D721Med (cell line): Measurements from ENCODE around the gene GCSH.

Experiments
- DNase-seq: peaks from one replicate; pipeline ENCODE4 v3.0.0; 2011; ENCODE audit warnings: low spot score; ENCODE audit not compliant: insufficient read length
- FAIRE-seq: peaks from 2 replicates; lab custom pipeline; 2011; peaks lifted over from hg19 to GRCh38; lab: Jason Lieb, UNC
- CTCF ChIP-seq: IDR thresholded peaks from 2 replicates; pipeline ENCODE4 v1.5.1; 2012; ENCODE audit warnings: mild to moderate bottlenecking, control low read depth; ENCODE audit not compliant: insufficient read depth; ENCODE audit errors: missing control alignments

Gene GCSH

GRCh38 chr16:81035975-81036750 lies 60.0 kb downstream of the GCSH start:
- FAIRE-seq: no peak

GRCh38 chr16:81035398-81035974 lies 60.7 kb downstream of the GCSH start, which contains the start of gene ATMIN:
TSS of gene ATMIN (plus strand) at chr16:81035842. CDS start at chr16:81035871, 29 bp downstream.
- FAIRE-seq (no peak), DNase-seq (peak; percentile 50)
- peak; percentile 85 for TF ChIP-seq CTCF

More at GRCh38 chr16:81035975-81036750, 60.0 kb downstream of the GCSH start:
- no peak for DNase-seq
- TF ChIP-seq CTCF: no peak
